ENCODE data around the gene GAST.

The GAST gene

DNA sequence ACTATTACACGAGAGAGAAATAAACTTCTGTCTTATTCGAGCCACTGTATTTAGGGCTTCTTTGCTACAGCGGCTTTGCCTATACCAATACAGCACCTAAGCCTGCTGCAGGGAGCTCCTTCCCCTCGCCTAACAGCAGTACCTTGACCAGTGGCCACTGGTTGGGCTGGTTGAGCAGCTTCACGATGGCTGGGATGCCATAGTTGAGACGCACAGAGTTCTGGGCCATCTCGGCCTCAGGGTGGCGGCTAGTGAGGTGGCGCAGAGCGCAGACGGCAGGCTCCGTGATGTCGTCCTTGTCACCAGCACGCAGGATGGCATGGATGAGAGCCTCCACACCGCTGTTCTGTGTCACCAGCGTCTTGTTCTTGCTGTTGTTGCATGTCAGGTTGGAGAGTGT, 50.7 kb downstream of the GAST start:
- no peak for FAIRE-seq
- TF ChIP-seq POLR2A (IDR thresholded peaks at IDR 0.05; ENCODE audit: low read depth, low read length) (no peak), POLR2AphosphoS5 (IDR thresholded peaks at IDR 0.05; ENCODE audit: low read depth, low read length) (no peak), TAF1 (IDR thresholded peaks at IDR 0.05; ENCODE audit: borderline replicate concordance, low read depth, low read length) (no peak)
- DNase-seq (ENCODE audit: insufficient read length), result no peak

DNA sequence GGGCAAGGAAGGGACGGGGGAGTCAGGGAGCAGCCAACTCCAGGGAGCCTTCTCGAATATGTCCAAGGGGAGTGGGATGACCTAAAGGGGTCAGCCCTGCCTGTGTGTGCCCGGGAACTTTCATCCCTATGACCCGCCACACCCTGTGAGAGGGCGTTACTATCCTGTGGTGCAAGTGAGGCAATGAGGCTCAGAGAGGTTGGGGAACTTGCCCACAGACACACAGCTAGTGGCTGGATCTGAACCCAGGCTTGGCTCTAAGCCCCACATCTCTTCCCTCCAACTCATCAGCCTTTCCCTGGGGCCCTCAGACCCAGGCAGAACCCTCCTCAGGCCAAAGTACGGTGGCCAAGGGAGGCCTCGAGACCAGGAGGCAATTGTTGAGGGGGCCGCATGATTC, 51.2 kb downstream of the GAST start:
- FAIRE-seq (no peak), DNase-seq (ENCODE audit: insufficient read length) (no peak)
- no peak for TF ChIP-seq POLR2A (IDR thresholded peaks at IDR 0.05; ENCODE audit: low read depth, low read length)
- no peak for TF ChIP-seq POLR2AphosphoS5 (IDR thresholded peaks at IDR 0.05; ENCODE audit: low read depth, low read length)
- no peak for TF ChIP-seq TAF1 (IDR thresholded peaks at IDR 0.05; ENCODE audit: borderline replicate concordance, low read depth, low read length)

Data from GM12892 (cell line).